H1 (cell line): ENCODE data around the gene EPB41L2. TPM values are rescaled to one million over a fixed set of nuclear protein-coding genes. Genes with fewer than 3 reads are reported as not detected.

Source experiments
- CTCF ChIA-PET: fragments of 300-600 bp; sonication (Branson Sonifier 250); formaldehyde crosslinking; loops from one replicate; lab custom pipeline; 2021; ENCODE audit not compliant: partially characterized antibody; lab: Charles Lee
- POLR2A ChIA-PET: fragments of 300-600 bp; sonication (Branson Sonifier 250); formaldehyde crosslinking; loops from one replicate; lab custom pipeline; 2021; ENCODE audit warnings: inconsistent platforms; ENCODE audit not compliant: partially characterized antibody; lab: Charles Lee
- DNase-seq, 2 experiments: peaks; one replicate each; pipeline versions ENCODE4 v3.0.0 to v3.0.0-alpha.2; 2010 to 2022; ENCODE audit warnings: low spot score in 2 of 2, low read depth in 1 of 2, mixed read lengths in 1 of 2
- FAIRE-seq: peaks from 2 replicates; lab custom pipeline; 2011; peaks lifted over from hg19 to GRCh38; lab: Jason Lieb, UNC
- H2AFZ ChIP-seq: 2 replicates; pipeline ENCODE4 v1.8.1; 2012; ENCODE audit warnings: low read length, inconsistent platforms
- H2AK5ac ChIP-seq: 2 replicates; pipeline ENCODE4 v1.6.1; 2013; ENCODE audit warnings: low read depth, low read length
- H2BK120ac ChIP-seq: replicated peaks from 2 replicates; pipeline ENCODE3; 2013; ENCODE audit warnings: low read depth, low read length, inconsistent platforms
- H2BK12ac ChIP-seq: 2 replicates; pipeline ENCODE4 v1.6.1; 2013; ENCODE audit warnings: low read depth, low read length
- H2BK15ac ChIP-seq: 2 replicates; pipeline ENCODE4 v1.6.1; 2013; ENCODE audit warnings: low read length
- H2BK20ac ChIP-seq: 2 replicates; pipeline ENCODE4 v1.6.1; 2013; ENCODE audit warnings: low read length
- H2BK5ac ChIP-seq: 2 replicates; pipeline ENCODE4 v1.6.1; 2013; ENCODE audit warnings: low read depth, low read length
- H3K14ac ChIP-seq: 2 replicates; pipeline ENCODE4 v1.6.1; 2013; ENCODE audit warnings: inconsistent platforms; ENCODE audit not compliant: insufficient read length
- H3K18ac ChIP-seq: 2 replicates; pipeline ENCODE4 v1.6.1; 2013; ENCODE audit warnings: low read length; ENCODE audit errors: extremely low read depth
- H3K23ac ChIP-seq: 2 replicates; pipeline ENCODE4 v1.6.1; 2013; ENCODE audit warnings: inconsistent platforms; ENCODE audit not compliant: insufficient read length
- H3K23me2 ChIP-seq: 2 replicates; pipeline ENCODE4 v1.6.1; 2013; ENCODE audit warnings: low read depth, low read length
- H3K27ac ChIP-seq: 2 replicates; pipeline ENCODE4 v1.6.1; 2011; ENCODE audit warnings: low read depth, low read length, inconsistent platforms
- H3K27me3 ChIP-seq, 4 experiments: replicated peaks in 1 of 4; 1 replicate in 1 of 4; 2 replicates in 3 of 4; pipeline versions ENCODE4 v1.6.1 to v1.8.1; 2011 to 2013; ENCODE audit warnings: low read length in 3 of 4, mild to moderate bottlenecking in 3 of 4, inconsistent platforms in 2 of 4, mixed read lengths in 2 of 4, moderate library complexity in 1 of 4; ENCODE audit not compliant: control insufficient read depth in 3 of 4, insufficient read depth in 3 of 4; ENCODE audit errors: extremely low read depth in 1 of 4
- H3K36me3 ChIP-seq, 4 experiments: 2 replicates each; pipeline versions ENCODE4 v1.6.1 to v1.8.1; 2011 to 2013; ENCODE audit warnings: mild to moderate bottlenecking in 4 of 4, low read length in 3 of 4, moderate library complexity in 2 of 4, control low read depth in 1 of 4, inconsistent platforms in 1 of 4; ENCODE audit not compliant: insufficient read depth in 4 of 4, control insufficient read depth in 2 of 4
- H3K4ac ChIP-seq: replicated peaks from 2 replicates; pipeline ENCODE3; 2013; ENCODE audit warnings: low read length, low read depth, mixed read lengths, inconsistent platforms; ENCODE audit not compliant: insufficient read length
- H3K4me1 ChIP-seq, 4 experiments: replicated peaks in 1 of 4; 1 replicate in 1 of 4; 2 replicates in 3 of 4; pipeline versions ENCODE4 v1.6.1 to v1.8.1; 2011 to 2013; ENCODE audit warnings: low read length in 3 of 4, inconsistent platforms in 2 of 4, mixed read lengths in 1 of 4; ENCODE audit not compliant: insufficient read depth in 4 of 4, control insufficient read depth in 3 of 4
- H3K4me2 ChIP-seq, 2 experiments: 2 replicates each; pipeline versions ENCODE4 v1.6.1 to v1.8.1; 2011 to 2013; ENCODE audit warnings: low read depth in 2 of 2, low read length in 2 of 2, control low read depth in 1 of 2, inconsistent platforms in 1 of 2, mild to moderate bottlenecking in 1 of 2; ENCODE audit not compliant: insufficient read depth in 1 of 2
- H3K4me3 ChIP-seq, 4 experiments: fragments of 200-600, 300-600 bp in 1 of 4; sonication (generic), shearing (Covaris generic), sonication (Bioruptor Twin) in 1 of 4; 2 replicates each; pipeline versions ENCODE4 v1.5.1 to v1.8.1; 2011 to 2016; ENCODE audit warnings: low read length in 4 of 4, low read depth in 3 of 4, control low read depth in 2 of 4, inconsistent platforms in 2 of 4, mild to moderate bottlenecking in 2 of 4, mixed read lengths in 1 of 4, moderate library complexity in 1 of 4; ENCODE audit not compliant: insufficient read depth in 2 of 4; ENCODE audit errors: extremely low read depth in 1 of 4
- H3K56ac ChIP-seq: replicated peaks from 2 replicates; pipeline ENCODE3; 2013; ENCODE audit warnings: low read depth, mild to moderate bottlenecking, mixed read lengths, low read length, inconsistent platforms; ENCODE audit not compliant: insufficient read length
- H3K79me1 ChIP-seq: 2 replicates; pipeline ENCODE4 v1.6.1; 2013; ENCODE audit warnings: low read depth, low read length, control low read depth
- H3K79me2 ChIP-seq, 2 experiments: 2 replicates each; pipeline versions ENCODE4 v1.6.1 to v1.8.1; 2012 to 2013; ENCODE audit warnings: low read length in 2 of 2, mild to moderate bottlenecking in 2 of 2, inconsistent platforms in 1 of 2; ENCODE audit not compliant: insufficient read depth in 2 of 2, control insufficient read depth in 1 of 2
- H3K9ac ChIP-seq, 4 experiments: replicated peaks in 1 of 4; 1 replicate in 1 of 4; 2 replicates in 3 of 4; pipeline versions ENCODE4 v1.6.1 to v1.8.1; 2011 to 2013; ENCODE audit warnings: low read depth in 3 of 4, low read length in 3 of 4, control low read depth in 2 of 4, mild to moderate bottlenecking in 2 of 4, moderate library complexity in 2 of 4, inconsistent platforms in 1 of 4; ENCODE audit errors: extremely low read depth in 1 of 4
- H3K9me3 ChIP-seq, 2 experiments: 2 replicates each; pipeline versions ENCODE4 v1.6.1 to v1.8.1; 2012 to 2013; ENCODE audit warnings: mild to moderate bottlenecking in 2 of 2, moderate library complexity in 2 of 2, control low read depth in 1 of 2, inconsistent platforms in 1 of 2, low read depth in 1 of 2, low read length in 1 of 2, mixed read lengths in 1 of 2; ENCODE audit not compliant: insufficient read depth in 2 of 2
- H4K20me1 ChIP-seq, 2 experiments: replicated peaks in 1 of 2; 2 replicates each; pipeline versions ENCODE3 to v1.8.1; 2011 to 2013; ENCODE audit warnings: inconsistent platforms in 2 of 2, low read length in 2 of 2, mild to moderate bottlenecking in 1 of 2; ENCODE audit not compliant: insufficient read depth in 2 of 2, control insufficient read depth in 1 of 2
- H4K5ac ChIP-seq: 2 replicates; pipeline ENCODE4 v1.6.1; 2013; ENCODE audit warnings: low read length, low read depth, mixed read lengths, inconsistent platforms; ENCODE audit not compliant: insufficient read length
- H4K8ac ChIP-seq: 2 replicates; pipeline ENCODE4 v1.8.0; 2013; ENCODE audit warnings: mild to moderate bottlenecking, moderate library complexity, low read length, inconsistent platforms; ENCODE audit not compliant: insufficient read depth; ENCODE audit errors: extremely low read depth
- H4K91ac ChIP-seq: replicated peaks from 2 replicates; pipeline ENCODE3; 2013; ENCODE audit warnings: low read length, mixed read lengths, inconsistent platforms; ENCODE audit not compliant: insufficient read length
- ATF3 ChIP-seq: IDR thresholded peaks from 2 replicates; pipeline ENCODE4 v1.6.1; 2011; ENCODE audit warnings: low read depth, mild to moderate bottlenecking, low read length; ENCODE audit not compliant: insufficient read depth
- CBX8 ChIP-seq: fragments of 300-800, 300-1000 bp; sonication (generic); IDR thresholded peaks from 2 replicates; pipeline ENCODE4 v1.7.1; 2016; ENCODE audit warnings: low read depth, low read length, borderline replicate concordance
- EZH2 ChIP-seq: fragments of 200-600 bp; sonication (generic); IDR thresholded peaks from 2 replicates; pipeline ENCODE4 v1.7.1; 2012; ENCODE audit warnings: low read depth, mild to moderate bottlenecking, moderate library complexity, low read length, inconsistent platforms; ENCODE audit not compliant: severe bottlenecking
- MAFK ChIP-seq: IDR thresholded peaks from 2 replicates; pipeline ENCODE4 v1.6.1; 2012; ENCODE audit warnings: low read depth, mild to moderate bottlenecking, improper control_type of control experiment, low read length
- NANOG ChIP-seq: IDR thresholded peaks from 2 replicates; pipeline ENCODE4 v1.6.1; 2011; ENCODE audit warnings: low read length, low read depth, mild to moderate bottlenecking, inconsistent platforms; ENCODE audit not compliant: insufficient read depth, poor library complexity, severe bottlenecking
- PHF8 ChIP-seq: fragments of 200-600 bp; sonication (generic); conservative IDR thresholded peaks from 2 replicates; pipeline ENCODE4 v1.7.1; 2012; ENCODE audit warnings: low read depth, mild to moderate bottlenecking, inconsistent platforms, low read length, moderate library complexity
- RAD21 ChIP-seq, 2 experiments: IDR thresholded peaks in 1 of 2; conservative IDR thresholded peaks in 1 of 2; 2 replicates each; pipeline ENCODE4 v1.6.1; 2011; ENCODE audit warnings: low read depth in 2 of 2, low read length in 2 of 2, improper control_type of control experiment in 1 of 2, inconsistent platforms in 1 of 2, mild to moderate bottlenecking in 1 of 2, moderate library complexity in 1 of 2
- TAF1 ChIP-seq: IDR thresholded peaks from 2 replicates; pipeline ENCODE4 v1.6.1; 2011; ENCODE audit warnings: mild to moderate bottlenecking, low read depth, low read length
- YY1 ChIP-seq: IDR thresholded peaks from 2 replicates; pipeline ENCODE4 v1.6.1; 2011; ENCODE audit warnings: low read depth, mild to moderate bottlenecking, low read length
- WGBS, 2 experiments: shearing (Covaris generic) in 1 of 2; methylation state at CpG; one replicate each; pipeline versions ENCODE4 v1.1.6 to v1.1.7; 2013 to 2015; ENCODE audit warnings: low lambda C conversion rate in 2 of 2, mixed read lengths in 2 of 2, inconsistent platforms in 1 of 2, low coverage in 1 of 2, missing lambda C conversion rate in 1 of 2; ENCODE audit not compliant: insufficient replicate concordance in 2 of 2, insufficient coverage in 1 of 2, insufficient read length in 1 of 2; ENCODE audit errors: extremely low coverage in 1 of 2, missing lambda C conversion rate in 1 of 2; 5-methylcytosine and 5-hydroxymethylcytosine counted together
- polyA plus RNA-seq, 7 experiments: library from polyadenylated mRNA; depleted of rRNA in 3 of 7; stranded (reverse) in 5 of 7; unstranded in 2 of 7; fragments of >200 nt in 5 of 7; fragments of 200-250 nt in 2 of 7; gene quantifications; 1 replicate in 5 of 7; 2 replicates in 1 of 7; 4 replicates in 1 of 7; pipeline versions ENCODE4 v1.2.1 to v1.2.3, GENCODE V29; 2011 to 2013; ENCODE audit warnings: missing spikeins in 2 of 7, mixed read lengths in 2 of 7
- total RNA-seq: library from RNA; stranded (reverse); fragmentation: NEBNext Ultra II Directional; extraction: Animal tissue kit (Norgen Biotek cat#: 25700); gene quantifications from 2 replicates; pipeline ENCODE4 v1.2.1, GENCODE V29; 2021

EPB41L2 gene
- total and polyA plus RNA-seq, 2 of the 8 experiments (the other 6 are each of a cell fraction or from before 2014, with no cell fraction given) = 22.5 to 123 TPM

GRCh38 chr6:130885392-130886192 is 177.5 kb downstream of the EPB41L2 start:
- Histone ChIP-seq H3K9ac (no peak overlapping the region), H2BK20ac (no peak overlapping the region), H4K8ac (no peak overlapping the region), H3K14ac (no peak overlapping the region), H4K91ac (no peak overlapping the region), H2BK12ac (no peak overlapping the region), H4K5ac (no peak overlapping the region), H3K9me3 (no peaks in the 10 kb centered on the region), H4K20me1 (no peaks in the 10 kb centered on the region), H3K4me1 (no peaks in the 10 kb centered on the region), H2BK5ac (no peak overlapping the region), H3K27ac (no peak overlapping the region), H3K79me2 (no peaks in the 10 kb centered on the region), H2BK120ac (no peak overlapping the region), H3K23me2 (no peaks in the 10 kb centered on the region), H3K79me1 (no peaks in the 10 kb centered on the region), H2BK15ac (no peak overlapping the region), H2AK5ac (no peak overlapping the region), H3K27me3 (no peaks in the 10 kb centered on the region), H3K56ac (no peak overlapping the region), H3K18ac (no peak overlapping the region), H2AFZ (no peak overlapping the region), H3K4me3 (no peak overlapping the region), H3K36me3 (peaks cover 0 to 3% (median 0%) of the 10 kb centered on the region in 4 experiments; a peak in 2 of 8 replicates), H3K4me2 (no peak overlapping the region), H3K4ac (no peak overlapping the region), H3K23ac (no peak overlapping the region)
- CTCF ChIA-PET = interaction anchor here (0.5 to 4.3 kb wide), 54 partner anchors 8 to 1180 kb away, joined by 3 to 56 read pairs (median 4); partner anchors contain the start of genes EPB41L2 and MED23
- 47% methylated on average over 4 of the region's 4 CpGs; no CpG with 5 or more reads in 1 of the 2 experiments for WGBS, 2 experiments
- POLR2A ChIA-PET = no interaction called here
- DNase-seq (peak in 1 of 2 experiments; percentile 78), FAIRE-seq (peak; percentile 89)
- no peak for TF ChIP-seq YY1
- TF ChIP-seq CBX8 = no peak
- TF ChIP-seq ATF3 = no peak
- no peak for TF ChIP-seq EZH2
- TF ChIP-seq RAD21 (IDR thresholded peaks at IDR 0.05 in 1 of 2, conservative IDR thresholded peaks at IDR 0.05 in 1 of 2; ENCODE audit: low read depth in 2 of 2, low read length in 2 of 2) = peak; percentile 98 to 100
- TF ChIP-seq NANOG = no peak
- no peak for TF ChIP-seq TAF1
- no peak for TF ChIP-seq PHF8
- TF ChIP-seq MAFK = peak; percentile 71
